Adrenal gland (tissue), 12 donors: ENCODE results near the gene ANTXR1. TPM values are rescaled to one million over a fixed set of nuclear protein-coding genes. Genes with fewer than 3 reads are reported as not detected.
A peak's percentile ranks its signal among the peaks of the same experiment; 100 is the strongest.

Experiments
- DNase-seq, 7 donors: peaks; one replicate each; pipeline ENCODE4 v3.0.0-alpha.2; 2019 to 2020
- H3K27ac ChIP-seq, 5 donors: fragments of 200-600 bp; sonication (generic) in 4 of 5; 1 replicate in 3 of 5; 2 replicates in 2 of 5; pipeline versions ENCODE4 v1.5.1 to v1.8.0; 2016 to 2020; ENCODE audit warnings: mild to moderate bottlenecking in 1 of 5
- H3K27me3 ChIP-seq: fragments of 200-600 bp; 2 replicates; pipeline ENCODE4 v1.8.0; 2021
- H3K36me3 ChIP-seq, 2 donors: fragments of 200-600 bp; replicated peaks in 1 of 2; 1 replicate in 1 of 2; 2 replicates in 1 of 2; pipeline versions ENCODE4 v1.5.1 to v1.8.0; 2018 to 2022
- H3K4me1 ChIP-seq, 2 donors: fragments of 200-600 bp; replicated peaks in 1 of 2; 1 replicate in 1 of 2; 2 replicates in 1 of 2; pipeline versions ENCODE4 v1.5.1 to v1.8.0; 2018 to 2021
- H3K4me3 ChIP-seq, 4 donors: fragments of 200-600 bp; sonication (generic) in 3 of 4; one replicate each; pipeline ENCODE4 v1.5.1; 2016 to 2018
- H3K9me3 ChIP-seq, 3 donors: fragments of 200-600 bp; sonication (generic) in 1 of 3; replicated peaks in 1 of 3; 1 replicate in 2 of 3; 2 replicates in 1 of 3; pipeline versions ENCODE4 v1.5.1 to v1.8.0; 2016 to 2021
- CTCF ChIP-seq, 6 experiments: fragments of 450-650 bp in 4 of 6; fragments of 200-600 bp in 2 of 6; sonication (generic) in 1 of 6; IDR thresholded peaks; 1 replicate in 5 of 6; 2 replicates in 1 of 6; pipeline versions ENCODE4 v1.5.1 to v1.8.0; 2016 to 2021; ENCODE audit warnings: antibody characterized with exemption in 6 of 6, mild to moderate bottlenecking in 2 of 6, moderate library complexity in 1 of 6
- POLR2A ChIP-seq, 2 donors: fragments of 450-650 bp; IDR thresholded peaks; one replicate each; pipeline ENCODE4 v1.6.1; 2017; ENCODE audit warnings: antibody characterized with exemption in 2 of 2, mild to moderate bottlenecking in 2 of 2, moderate library complexity in 1 of 2
- WGBS, 4 donors: extraction: QIAGEN DNeasy Blood & Tissue Kit in 2 of 4; methylation state at CpG; one replicate each; pipeline versions ENCODE4 v1.1.5 to v1.1.7; 2013 to 2017; 5-methylcytosine and 5-hydroxymethylcytosine counted together
- intact Hi-C, 2 donors: fragments of 100-400 bp; cut with DNase I; formaldehyde crosslinking; loops; one replicate each; pipeline versions ENCODE4 v1.14.1 to v1.15.0; 2022 to 2023
- polyA plus RNA-seq, 3 donors: library from polyadenylated mRNA; stranded (reverse); fragments of 200-250 nt in 2 of 3; fragments of 350-450 nt in 1 of 3; fragmentation: Illumina TruSeq in 1 of 3; extraction: RNeasy Lipid Tissue Mini Kit (QIAGEN cat#74804) in 1 of 3; gene quantifications; one replicate each; pipeline ENCODE4 v1.2.3, GENCODE V29; 2013 to 2014
- total RNA-seq, 9 donors: library from RNA; depleted of rRNA in 4 of 9; stranded (reverse); fragments of >200 nt in 4 of 9; fragments of 120-200 nt in 1 of 9; fragmentation: NEBNext Ultra II Directional in 1 of 9; extraction: Animal tissue kit (Norgen Biotek cat#: 25700) in 1 of 9; gene quantifications; one replicate each; pipeline versions ENCODE4 v1.1.0 to v1.2.4, GENCODE V29; 2013 to 2023
- donor health status: healthy with polysubstance abuse.
- donor health status: Bipolar disorder and iron deficiency.
- donor health status: DM: yes; HTN: yes; CAD: no.
- donor health status: DM: no; HTN: no; CAD: no.
- donor health status: DM: no; HTN: no; CAD: no.
- donor health status: DM: yes; HTN: yes; CAD: no.

The ANTXR1 gene
- total and polyA plus RNA-seq, 12 donors: 19.0 to 386 (median 119) TPM

GRCh38 chr2:69204654-69205053 is 191.7 kb downstream of the ANTXR1 start:
- peak overlapping the region in 3 of 5 donors; percentile 5 to 64 (median 54) for H3K27ac ChIP-seq
- WGBS, 4 donors: 89 to 91% (median 90%) methylated on average over 3 of the region's 3 CpGs
- no peak overlapping the region for H3K4me3 ChIP-seq
- H3K27me3 ChIP-seq: no peaks in the 10 kb centered on the region
- DNase-seq: no peak
- TF ChIP-seq CTCF (IDR thresholded peaks at IDR 0.05) (no peak), POLR2A (IDR thresholded peaks at IDR 0.05) (no peak)
- no peaks in the 10 kb centered on the region for H3K9me3 ChIP-seq
- no peaks in the 10 kb centered on the region for H3K36me3 ChIP-seq
- peaks cover 13 to 20% of the 10 kb centered on the region in 2 donors for H3K4me1 ChIP-seq
- intact Hi-C loops: loop anchor here in 1 of 2 donors (10.0 kb wide), 1 partner anchor 90 kb away; no protein-coding TSS in a partner anchor

- no peaks in the 10 kb centered on the region for H3K36me3 ChIP-seq
Observed at GRCh38 chr2:69205076-69205475, 192.1 kb downstream of the ANTXR1 start.

GRCh38 chr2:69205491-69205890 is 192.5 kb downstream of the ANTXR1 start:
- DNase-seq: peak in 2 of 7 donors; percentile 29 to 30
- intact Hi-C loops: loop anchor here in 1 of 2 donors (10.0 kb wide), 1 partner anchor 89 kb away; no protein-coding TSS in a partner anchor
- WGBS, 4 donors: 53 to 59% (median 57%) methylated on average over 2 of the region's 2 CpGs
- no peak overlapping the region for H3K4me3 ChIP-seq
- TF ChIP-seq CTCF (IDR thresholded peaks at IDR 0.05) (no peak), POLR2A (IDR thresholded peaks at IDR 0.05) (no peak)
- H3K9me3 ChIP-seq: no peaks in the 10 kb centered on the region
- peak overlapping the region in 3 of 5 donors; percentile 5 to 64 (median 54) for H3K27ac ChIP-seq
- no peaks in the 10 kb centered on the region for H3K36me3 ChIP-seq
- H3K4me1 ChIP-seq: peaks cover 13 to 20% of the 10 kb centered on the region in 2 donors
- no peaks in the 10 kb centered on the region for H3K27me3 ChIP-seq

More at GRCh38 chr2:69205076-69205475, 192.1 kb downstream of the ANTXR1 start:
- intact Hi-C loops: loop anchor here in 1 of 2 donors (10.0 kb wide), 1 partner anchor 90 kb away; no protein-coding TSS in a partner anchor
- peaks cover 13 to 20% of the 10 kb centered on the region in 2 donors for H3K4me1 ChIP-seq
- 33 to 55% (median 46%) methylated on average over 2 of the region's 2 CpGs for WGBS, 4 donors
- TF ChIP-seq POLR2A (IDR thresholded peaks at IDR 0.05) (no peak), CTCF (IDR thresholded peaks at IDR 0.05) (no peak)
- H3K27me3 ChIP-seq: no peaks in the 10 kb centered on the region
- peak; percentile 33 to 61 (median 50) for DNase-seq
- peak overlapping the region in 3 of 5 donors; percentile 5 to 64 (median 54) for H3K27ac ChIP-seq
- no peaks in the 10 kb centered on the region for H3K9me3 ChIP-seq
- H3K4me3 ChIP-seq: no peak overlapping the region

- H3K4me1 ChIP-seq: peaks cover 13 to 20% of the 10 kb centered on the region in 2 donors
- no peaks in the 10 kb centered on the region for H3K36me3 ChIP-seq
- DNase-seq: no peak
- no peaks in the 10 kb centered on the region for H3K9me3 ChIP-seq
- H3K4me3 ChIP-seq: no peak overlapping the region
- WGBS, 4 donors: 44 to 96% (median 76%) methylated on average over 1 of the region's 1 CpG
- intact Hi-C loops: loop anchor here in 1 of 2 donors (10.0 kb wide), 1 partner anchor 87 kb away; no protein-coding TSS in a partner anchor
- H3K27me3 ChIP-seq: no peaks in the 10 kb centered on the region
- TF ChIP-seq POLR2A (IDR thresholded peaks at IDR 0.05): no peak
- no peak for TF ChIP-seq CTCF (IDR thresholded peaks at IDR 0.05)
- H3K27ac ChIP-seq: no peak overlapping the region
Observed at GRCh38 chr2:69208023-69208595, 195.1 kb downstream of the ANTXR1 start.
